Sigmoid colon (tissue), 7 donors: Measurements from ENCODE around the gene INPP5D. TPM values are rescaled to one million over a fixed set of nuclear protein-coding genes. Genes with fewer than 3 reads are reported as not detected.
A peak's percentile ranks its signal among the peaks of the same experiment; 100 is the strongest.

Source experiments
- DNase-seq: peaks from one replicate; pipeline ENCODE4 v3.0.0-alpha.2; 2019
- H3K27ac ChIP-seq, 4 donors: fragments of 200-600 bp; sonication (generic); one replicate each; pipeline ENCODE4 v1.5.1; 2016 to 2019; ENCODE audit warnings: mild to moderate bottlenecking in 1 of 4
- H3K27me3 ChIP-seq, 3 donors: fragments of 200-600 bp; sonication (generic); one replicate each; pipeline ENCODE4 v1.5.1; 2019; ENCODE audit warnings: mild to moderate bottlenecking in 1 of 3
- H3K36me3 ChIP-seq, 4 donors: fragments of 200-600 bp; sonication (generic); one replicate each; pipeline ENCODE4 v1.5.1; 2016 to 2019
- H3K4me1 ChIP-seq, 4 donors: fragments of 200-600 bp; sonication (generic); one replicate each; pipeline ENCODE4 v1.5.1; 2017 to 2019
- H3K4me3 ChIP-seq, 4 donors: fragments of 200-600 bp; sonication (generic); one replicate each; pipeline ENCODE4 v1.5.1; 2017 to 2019; ENCODE audit warnings: mild to moderate bottlenecking in 2 of 4, moderate library complexity in 1 of 4
- H3K9me3 ChIP-seq, 4 donors: fragments of 200-600 bp in 3 of 4; sonication (generic) in 3 of 4; one replicate each; pipeline versions ENCODE4 v1.5.1 to v1.6.1; 2013 to 2019
- EP300 ChIP-seq, 4 donors: sonication (generic); formaldehyde crosslinking; IDR thresholded peaks; one replicate each; pipeline ENCODE4 v1.6.1; 2017; ENCODE audit warnings: antibody characterized with exemption in 4 of 4
- POLR2A ChIP-seq, 2 donors: fragments of 450-650 bp; IDR thresholded peaks; one replicate each; pipeline ENCODE4 v1.6.1; 2016; ENCODE audit warnings: antibody characterized with exemption in 2 of 2, mild to moderate bottlenecking in 2 of 2, moderate library complexity in 2 of 2
- POLR2AphosphoS5 ChIP-seq, 4 donors: sonication (generic); formaldehyde crosslinking; IDR thresholded peaks; one replicate each; pipeline ENCODE4 v1.6.1; 2017; ENCODE audit warnings: antibody characterized with exemption in 4 of 4
- WGBS, 2 donors: extraction: QIAGEN DNeasy Blood & Tissue Kit; methylation state at CpG; one replicate each; pipeline ENCODE4 v1.1.7; 2013; 5-methylcytosine and 5-hydroxymethylcytosine counted together
- intact Hi-C: fragments of 100-400 bp; cut with DNase I; formaldehyde crosslinking; loops from one replicate; pipeline ENCODE4 v1.15.1; 2023
- polyA plus RNA-seq, 3 donors: library from polyadenylated mRNA; stranded (reverse); fragments of 200-250 nt; gene quantifications; one replicate each; pipeline ENCODE4 v1.2.3, GENCODE V29; 2013
- total RNA-seq, 4 donors: library from RNA; depleted of rRNA; stranded (reverse); fragments of >200 nt; gene quantifications; one replicate each; pipeline ENCODE4 v1.1.0, GENCODE V29; 2016
- TF ChIP-seq, protein P1 (sequence below), 4 experiments: fragments of 450-650 bp in 3 of 4; fragments of 200-600 bp in 1 of 4; IDR thresholded peaks; one replicate each; pipeline ENCODE4 v1.5.1; 2016 to 2019; ENCODE audit warnings: antibody characterized with exemption in 4 of 4, mild to moderate bottlenecking in 3 of 4, moderate library complexity in 2 of 4
- donor health status: healthy with polysubstance abuse.
- donor health status: Bipolar disorder and iron deficiency.
- donor health status: healthy.

The INPP5D gene
- total and polyA plus RNA-seq, 7 donors: 4.2 to 44.8 (median 8.7) TPM

DNA sequence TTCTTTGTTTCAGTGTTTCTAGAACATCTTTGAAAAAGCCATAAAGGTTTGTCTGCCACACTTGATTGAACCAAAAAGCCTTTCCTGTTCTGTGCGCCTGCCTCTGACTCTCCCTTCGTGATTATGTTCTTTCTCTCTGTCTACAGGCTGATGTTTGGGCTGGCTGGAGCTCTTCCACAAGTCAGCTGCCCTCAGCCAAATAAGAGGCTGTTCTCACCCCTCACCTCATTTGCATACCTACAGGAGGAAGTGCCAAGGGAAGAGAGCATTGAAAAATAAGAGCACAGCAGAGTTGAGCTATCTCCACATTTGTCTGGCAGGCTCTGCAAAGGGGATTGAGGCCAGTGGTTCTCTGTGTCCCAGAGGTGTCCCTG, 15.8 kb downstream of the INPP5D start:
- DNase-seq: no peak
- Histone ChIP-seq H3K36me3 (no peaks in the 10 kb centered on the region), H3K9me3 (no peaks in the 10 kb centered on the region), H3K4me1 (no peaks in the 10 kb centered on the region), H3K27ac (peak overlapping the region in 3 of 4 donors; percentile 2 to 47 (median 27)), H3K4me3 (no peak overlapping the region), H3K27me3 (peaks cover 0 to 5% (median 0%) of the 10 kb centered on the region in 3 donors)
- intact Hi-C loops: no loop called here
- 18 to 26% methylated on average over 2 of the region's 2 CpGs for WGBS, 2 donors
- TF ChIP-seq EP300 (IDR thresholded peaks at IDR 0.05) (no peak), POLR2AphosphoS5 (IDR thresholded peaks at IDR 0.05) (no peak), POLR2A (IDR thresholded peaks at IDR 0.05) (no peak)
- TF ChIP-seq, protein P1, sequence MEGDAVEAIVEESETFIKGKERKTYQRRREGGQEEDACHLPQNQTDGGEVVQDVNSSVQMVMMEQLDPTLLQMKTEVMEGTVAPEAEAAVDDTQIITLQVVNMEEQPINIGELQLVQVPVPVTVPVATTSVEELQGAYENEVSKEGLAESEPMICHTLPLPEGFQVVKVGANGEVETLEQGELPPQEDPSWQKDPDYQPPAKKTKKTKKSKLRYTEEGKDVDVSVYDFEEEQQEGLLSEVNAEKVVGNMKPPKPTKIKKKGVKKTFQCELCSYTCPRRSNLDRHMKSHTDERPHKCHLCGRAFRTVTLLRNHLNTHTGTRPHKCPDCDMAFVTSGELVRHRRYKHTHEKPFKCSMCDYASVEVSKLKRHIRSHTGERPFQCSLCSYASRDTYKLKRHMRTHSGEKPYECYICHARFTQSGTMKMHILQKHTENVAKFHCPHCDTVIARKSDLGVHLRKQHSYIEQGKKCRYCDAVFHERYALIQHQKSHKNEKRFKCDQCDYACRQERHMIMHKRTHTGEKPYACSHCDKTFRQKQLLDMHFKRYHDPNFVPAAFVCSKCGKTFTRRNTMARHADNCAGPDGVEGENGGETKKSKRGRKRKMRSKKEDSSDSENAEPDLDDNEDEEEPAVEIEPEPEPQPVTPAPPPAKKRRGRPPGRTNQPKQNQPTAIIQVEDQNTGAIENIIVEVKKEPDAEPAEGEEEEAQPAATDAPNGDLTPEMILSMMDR (IDR thresholded peaks at IDR 0.05): no peak

DNA sequence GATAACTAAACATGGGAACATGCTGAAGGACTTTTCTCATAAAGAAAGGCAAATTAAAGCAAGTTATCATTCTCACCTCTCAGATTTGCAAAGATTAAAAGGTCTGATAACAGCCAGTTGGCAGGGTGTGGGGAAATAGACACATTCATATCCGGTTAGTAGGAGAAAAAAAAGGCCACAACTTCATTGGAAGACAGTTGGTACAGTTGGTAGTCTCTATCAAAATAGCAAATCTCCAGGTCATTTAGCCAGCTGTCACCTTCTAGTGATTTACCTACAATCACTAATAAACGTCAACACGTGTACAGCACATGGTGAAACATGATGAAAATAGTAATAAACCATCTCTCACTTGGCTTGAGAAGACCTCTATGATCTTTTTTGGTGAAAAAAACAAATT, 16.6 kb downstream of the INPP5D start:
- Histone ChIP-seq H3K27ac (peak overlapping the region in 1 of 4 donors; percentile 47), H3K4me3 (no peak overlapping the region), H3K9me3 (no peaks in the 10 kb centered on the region), H3K27me3 (peaks cover 0 to 5% (median 0%) of the 10 kb centered on the region in 3 donors), H3K36me3 (no peaks in the 10 kb centered on the region), H3K4me1 (no peaks in the 10 kb centered on the region)
- TF ChIP-seq, protein P1 (IDR thresholded peaks at IDR 0.05): no peak
- no peak for DNase-seq
- intact Hi-C loops: no loop called here
- WGBS, 2 donors: 46 to 68% methylated on average over 3 of the region's 3 CpGs

DNA sequence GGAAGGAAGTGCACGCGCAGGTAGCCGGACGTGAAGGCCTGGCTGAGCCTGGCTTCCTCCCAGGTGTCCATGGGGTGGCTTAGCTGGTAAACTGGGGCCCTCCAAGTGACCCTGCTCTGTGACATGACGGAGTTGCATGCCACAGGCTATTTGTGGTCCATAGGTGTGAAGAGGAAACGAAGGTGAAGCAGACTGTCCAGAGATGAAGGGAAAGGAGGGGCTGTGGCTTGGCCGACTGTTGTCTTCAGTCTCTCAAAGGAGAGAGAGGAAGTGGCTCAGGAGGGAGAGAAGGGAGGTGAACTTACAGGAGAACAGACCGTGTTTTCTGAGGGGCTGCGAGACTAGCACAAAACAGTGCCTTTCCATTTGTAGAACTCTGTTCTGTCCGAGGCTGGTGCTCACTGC, 19.3 kb downstream of the INPP5D start:
- no peak for DNase-seq
- Histone ChIP-seq H3K4me3 (no peak overlapping the region), H3K4me1 (no peaks in the 10 kb centered on the region), H3K36me3 (no peaks in the 10 kb centered on the region), H3K27ac (peak overlapping the region in 1 of 4 donors; percentile 10), H3K9me3 (no peaks in the 10 kb centered on the region), H3K27me3 (no peaks in the 10 kb centered on the region)
- TF ChIP-seq EP300 (IDR thresholded peaks at IDR 0.05) (no peak), POLR2A (IDR thresholded peaks at IDR 0.05) (no peak)
- TF ChIP-seq, protein P1 (IDR thresholded peaks at IDR 0.05): no peak
- intact Hi-C loops: no loop called here
- 37 to 60% methylated on average over 10 of the region's 10 CpGs for WGBS, 2 donors

DNA sequence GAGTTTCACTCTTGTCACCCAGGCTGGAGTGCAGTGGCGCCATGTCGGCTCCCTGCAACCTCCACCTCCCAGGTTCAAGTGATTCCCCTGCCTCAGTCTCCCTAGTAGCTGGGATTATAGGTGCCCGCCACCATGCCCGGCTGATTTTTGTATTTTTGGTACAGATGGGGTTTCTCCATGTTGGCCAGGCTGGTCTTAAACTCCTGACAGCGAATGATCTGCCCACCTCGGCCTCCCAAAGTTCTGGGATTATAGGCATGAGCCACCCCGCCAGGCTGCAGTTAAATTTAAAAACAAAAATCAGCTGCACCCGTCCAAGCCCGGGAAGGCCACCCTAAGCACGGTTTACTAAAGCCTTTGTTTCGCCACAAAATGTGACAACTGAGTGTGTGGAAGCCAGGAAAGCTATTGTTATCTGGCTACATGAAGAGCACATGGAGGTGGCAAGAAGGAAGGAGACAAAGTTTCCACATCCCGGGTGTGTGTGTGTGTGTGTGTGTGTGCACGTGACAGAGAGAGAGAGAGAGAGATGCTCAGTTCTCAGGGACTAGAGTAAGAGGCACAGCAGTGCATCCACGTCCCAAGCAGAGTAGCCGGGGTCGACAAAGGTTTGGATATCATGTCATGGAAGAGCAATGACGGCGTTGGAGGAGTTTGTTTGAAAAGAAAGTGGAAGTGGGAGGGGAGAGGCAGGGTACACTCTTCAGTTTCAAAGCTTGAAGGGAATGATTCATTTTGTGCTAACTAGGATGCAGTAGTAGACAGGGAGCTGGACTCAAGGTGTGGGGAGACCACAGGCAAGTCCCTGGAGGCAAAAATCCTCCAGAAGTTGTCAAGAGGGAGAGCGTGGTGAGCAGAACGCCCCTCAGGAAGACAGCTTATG, 20.1 kb downstream of the INPP5D start:
- Histone ChIP-seq H3K4me1 (no peaks in the 10 kb centered on the region), H3K27me3 (no peaks in the 10 kb centered on the region), H3K36me3 (no peaks in the 10 kb centered on the region), H3K27ac (peak overlapping the region in 1 of 4 donors; percentile 10), H3K4me3 (no peak overlapping the region), H3K9me3 (no peaks in the 10 kb centered on the region)
- TF ChIP-seq, protein P1 (IDR thresholded peaks at IDR 0.05): no peak
- TF ChIP-seq EP300 (IDR thresholded peaks at IDR 0.05) (no peak), POLR2AphosphoS5 (IDR thresholded peaks at IDR 0.05) (no peak), POLR2A (IDR thresholded peaks at IDR 0.05) (no peak)
- intact Hi-C loops: no loop called here
- no peak for DNase-seq
- WGBS, 2 donors: 75 to 84% methylated on average over 20 of the region's 20 CpGs
